Kidney (tissue), 14 donors: ENCODE measurements around the gene FAM13A. TPM values are rescaled to one million over a fixed set of nuclear protein-coding genes. Genes with fewer than 3 reads are reported as not detected.

Experiments used
- DNase-seq, 5 donors: peaks; one replicate each; pipeline ENCODE4 v3.0.0-alpha.2; 2013 to 2020
- FAIRE-seq: peaks from 2 replicates; lab custom pipeline; 2012; peaks lifted over from hg19 to GRCh38; lab: Jason Lieb, UNC
- H3K27ac ChIP-seq, 2 donors: one replicate each; pipeline ENCODE4 v1.7.0; 2013; ENCODE audit warnings: low read depth in 2 of 2, low read length in 2 of 2, inconsistent platforms in 1 of 2
- H3K27me3 ChIP-seq: one replicate; pipeline ENCODE4 v1.7.1; 2013; ENCODE audit warnings: low read length, inconsistent platforms; ENCODE audit not compliant: control insufficient read depth, insufficient read depth
- H3K36me3 ChIP-seq, 3 donors: one replicate each; pipeline versions ENCODE4 v1.7.0 to v1.7.1; 2013; ENCODE audit warnings: low read length in 3 of 3, control low read depth in 1 of 3, inconsistent platforms in 1 of 3; ENCODE audit not compliant: insufficient read depth in 3 of 3, control insufficient read depth in 2 of 3
- H3K4me1 ChIP-seq, 3 donors: one replicate each; pipeline versions ENCODE4 v1.7.0 to v1.7.1; 2013; ENCODE audit warnings: low read length in 3 of 3, inconsistent platforms in 1 of 3, low read depth in 1 of 3; ENCODE audit not compliant: control insufficient read depth in 2 of 3, insufficient read depth in 2 of 3
- H3K4me3 ChIP-seq, 3 donors: one replicate each; pipeline versions ENCODE4 v1.7.0 to v1.8.1; 2013; ENCODE audit warnings: low read length in 3 of 3, control low read depth in 1 of 3, inconsistent platforms in 1 of 3
- H3K9ac ChIP-seq, 3 donors: one replicate each; pipeline versions ENCODE4 v1.7.0 to v1.7.1; 2013; ENCODE audit warnings: low read length in 3 of 3, control low read depth in 1 of 3, inconsistent platforms in 1 of 3
- H3K9me3 ChIP-seq, 3 donors: one replicate each; pipeline versions ENCODE4 v1.7.0 to v1.7.1; 2013; ENCODE audit warnings: low read length in 3 of 3, control low read depth in 1 of 3, inconsistent platforms in 1 of 3; ENCODE audit not compliant: control insufficient read depth in 2 of 3, insufficient read depth in 1 of 3
- intact Hi-C: fragments of 100-400 bp; cut with DNase I; formaldehyde crosslinking; loops from one replicate; pipeline ENCODE4 v1.11.1; 2022
- polyA plus RNA-seq: library from polyadenylated mRNA; stranded (reverse); fragments of 350-450 nt; fragmentation: Illumina TruSeq; extraction: RNeasy Lipid Tissue Mini Kit (QIAGEN cat#74804); gene quantifications from one replicate; pipeline ENCODE4 v1.2.3, GENCODE V29; 2014; ENCODE audit warnings: low read depth, low replicate concordance; ENCODE audit not compliant: insufficient read depth
- total RNA-seq: library from RNA; stranded (reverse); fragmentation: NEBNext Ultra II Directional; extraction: Animal tissue kit (Norgen Biotek cat#: 25700); gene quantifications from one replicate; pipeline ENCODE4 v1.2.1, GENCODE V29; 2021
- TF ChIP-seq, protein P1 (sequence below): IDR thresholded peaks from 3 replicates; pipeline ENCODE4 v1.5.1; 2012; ENCODE audit warnings: mild to moderate bottlenecking, moderate library complexity, borderline replicate concordance; ENCODE audit not compliant: insufficient read depth; ENCODE audit errors: extremely low read depth
- donor health status: control.
- donor health status: control.
- donor health status: control.
- donor health status: control.
- donor health status: control.
- donor health status: DM: yes; HTN: yes; CAD: no.
- donor health status: Normal renal cell carcinoma (clear cell type).

FAM13A gene
- total and polyA plus RNA-seq, 2 donors from 2014 or later = 12.9 to 48.3 TPM

DNA sequence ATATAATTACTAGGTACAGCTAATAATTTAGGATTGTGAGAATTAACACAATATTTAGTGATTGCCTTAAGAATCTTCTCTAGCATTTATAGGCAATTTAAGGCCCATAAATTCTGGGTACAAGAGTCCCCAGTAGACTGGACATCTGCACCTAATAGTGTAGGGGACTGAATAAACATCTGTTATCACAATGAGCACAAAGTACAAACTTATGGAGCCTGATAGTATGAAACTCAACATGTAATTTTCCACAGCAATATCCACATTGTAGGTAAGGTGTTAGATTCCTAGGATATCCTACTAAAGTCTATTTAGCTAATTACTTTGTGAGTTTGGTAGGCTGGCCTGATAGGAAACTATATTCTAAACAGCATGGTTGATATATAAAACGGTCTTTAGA lies 178.3 kb downstream of the FAM13A start:
- peaks cover 0 to 4% (median 0%) of the 10 kb centered on the region in 3 donors for H3K4me1 ChIP-seq
- H3K9me3 ChIP-seq = no peaks in the 10 kb centered on the region
- H3K9ac ChIP-seq = no peak overlapping the region
- no peaks in the 10 kb centered on the region for H3K27me3 ChIP-seq
- H3K36me3 ChIP-seq = no peaks in the 10 kb centered on the region
- no peak overlapping the region for H3K4me3 ChIP-seq
- DNase-seq = no peak
- intact Hi-C loops = no loop called here
- no peak overlapping the region for H3K27ac ChIP-seq
- no peak for FAIRE-seq
- TF ChIP-seq, protein P1, sequence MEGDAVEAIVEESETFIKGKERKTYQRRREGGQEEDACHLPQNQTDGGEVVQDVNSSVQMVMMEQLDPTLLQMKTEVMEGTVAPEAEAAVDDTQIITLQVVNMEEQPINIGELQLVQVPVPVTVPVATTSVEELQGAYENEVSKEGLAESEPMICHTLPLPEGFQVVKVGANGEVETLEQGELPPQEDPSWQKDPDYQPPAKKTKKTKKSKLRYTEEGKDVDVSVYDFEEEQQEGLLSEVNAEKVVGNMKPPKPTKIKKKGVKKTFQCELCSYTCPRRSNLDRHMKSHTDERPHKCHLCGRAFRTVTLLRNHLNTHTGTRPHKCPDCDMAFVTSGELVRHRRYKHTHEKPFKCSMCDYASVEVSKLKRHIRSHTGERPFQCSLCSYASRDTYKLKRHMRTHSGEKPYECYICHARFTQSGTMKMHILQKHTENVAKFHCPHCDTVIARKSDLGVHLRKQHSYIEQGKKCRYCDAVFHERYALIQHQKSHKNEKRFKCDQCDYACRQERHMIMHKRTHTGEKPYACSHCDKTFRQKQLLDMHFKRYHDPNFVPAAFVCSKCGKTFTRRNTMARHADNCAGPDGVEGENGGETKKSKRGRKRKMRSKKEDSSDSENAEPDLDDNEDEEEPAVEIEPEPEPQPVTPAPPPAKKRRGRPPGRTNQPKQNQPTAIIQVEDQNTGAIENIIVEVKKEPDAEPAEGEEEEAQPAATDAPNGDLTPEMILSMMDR = no peak

DNA sequence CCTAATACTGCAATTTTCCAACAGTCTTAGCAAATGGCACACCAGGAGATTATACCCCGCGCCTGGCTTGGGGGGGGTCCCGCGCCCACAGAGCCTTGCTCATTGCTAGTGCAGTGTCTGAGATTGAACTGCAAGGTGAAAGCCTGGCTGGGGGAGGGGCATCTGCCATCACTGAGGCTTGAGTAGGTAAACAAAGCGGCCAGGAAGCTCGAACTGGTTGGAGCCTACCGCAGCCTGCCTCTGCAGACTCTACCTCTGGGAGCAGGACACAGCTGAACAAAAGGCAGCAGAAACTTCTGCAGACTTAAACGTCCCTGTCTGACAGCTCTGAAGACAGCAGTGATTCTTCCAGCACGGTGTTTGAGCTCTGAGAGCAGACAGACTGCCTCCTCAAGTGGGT lies 186.6 kb downstream of the FAM13A start:
- H3K27ac ChIP-seq = no peak overlapping the region
- H3K36me3 ChIP-seq = no peaks in the 10 kb centered on the region
- TF ChIP-seq, protein P1 = no peak
- H3K4me3 ChIP-seq = no peak overlapping the region
- intact Hi-C loops = no loop called here
- H3K27me3 ChIP-seq = no peaks in the 10 kb centered on the region
- no peaks in the 10 kb centered on the region for H3K9me3 ChIP-seq
- DNase-seq (no peak), FAIRE-seq (no peak)
- no peak overlapping the region for H3K9ac ChIP-seq
- no peaks in the 10 kb centered on the region for H3K4me1 ChIP-seq

DNA sequence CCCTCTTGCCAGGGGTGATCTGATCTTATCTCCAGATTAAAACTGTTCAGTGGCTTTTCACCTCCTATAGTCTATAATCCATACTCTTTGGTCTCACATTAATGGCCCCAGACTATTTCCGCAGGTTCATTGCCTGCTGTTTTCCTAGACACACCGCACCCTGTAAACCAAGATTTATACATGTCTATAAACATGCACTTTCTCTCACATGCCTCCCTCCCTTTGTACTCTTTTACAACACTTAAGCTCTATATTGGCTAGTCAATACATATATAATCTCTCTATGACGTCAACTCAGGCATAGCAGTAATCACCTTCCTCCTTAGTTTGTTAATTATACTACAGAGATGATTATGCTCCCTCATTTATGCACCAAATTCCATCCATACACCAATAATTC lies 188.5 kb downstream of the FAM13A start:
- FAIRE-seq = no peak
- Histone ChIP-seq H3K9me3 (no peaks in the 10 kb centered on the region), H3K4me1 (no peaks in the 10 kb centered on the region), H3K9ac (no peak overlapping the region), H3K4me3 (no peak overlapping the region), H3K27ac (no peak overlapping the region), H3K27me3 (no peaks in the 10 kb centered on the region), H3K36me3 (no peaks in the 10 kb centered on the region)
- DNase-seq = no peak
- TF ChIP-seq, protein P1 = no peak
- intact Hi-C loops = no loop called here
